Measurements from ENCODE around the gene TNNC2. TPM values are rescaled to one million over a fixed set of nuclear protein-coding genes. Genes with fewer than 3 reads are reported as not detected.

The TNNC2 gene
- polyA plus RNA-seq, 3 donors: 0.71 to 1.2 (median 1.0) TPM

GRCh38 chr20:45833030-45833882, 6.1 kb upstream of the TNNC2 start, which contains the start of gene SNX21:
Gene SNX21, plus strand, starts transcription at chr20:45833799. Its CDS starts 121 bp downstream, at chr20:45833920.
- Histone ChIP-seq H3K27ac (ENCODE audit: low read depth in 1 of 2, low read length in 2 of 2) (peak within 1 kb of the TSS; percentile 82 to 95), H4K20me1 (ENCODE audit: insufficient read depth, low read length) (peaks cover 3% of the 10 kb centered on the region)
- H3K27me3 Mint-ChIP-seq (ENCODE audit: low read depth in 3 of 3): no peaks in the 10 kb centered on the region

More at GRCh38 chr20:45833030-45833882, 6.1 kb upstream of the TNNC2 start, which contains the start of gene SNX21:
- peak within 1 kb of the TSS; percentile 87 for H2AFZ ChIP-seq (ENCODE audit: insufficient read depth, low read depth, low read length, poor library complexity, severe bottlenecking)
- peak within 1 kb of the TSS; percentile 83 for H3K9ac ChIP-seq (ENCODE audit: insufficient read depth, low read length, poor library complexity, severe bottlenecking)
- Mint-ChIP-seq H3K4me3 (peak within 1 kb of the TSS; percentile 80 to 88), H3K9me3 (peaks cover 0 to 1% (median 0%) of the 10 kb centered on the region in 7 donors), H3K36me3 (peaks cover 9 to 26% of the 10 kb centered on the region in 2 donors), H3K4me1 (peaks cover 56% of the 10 kb centered on the region), H3K27ac (peak within 1 kb of the TSS; percentile 88 to 97 (median 95))
- H3K4me1 ChIP-seq (ENCODE audit: control insufficient read depth in 1 of 2, insufficient read depth in 2 of 2, low read length in 2 of 2): peaks cover 49 to 58% of the 10 kb centered on the region in 2 donors
- peak; percentile 79 to 92 (median 91) for DNase-seq
- H3K4me3 ChIP-seq (replicated peaks in 1 of 3; ENCODE audit: low read depth in 2 of 3, low read length in 3 of 3): peak within 1 kb of the TSS; percentile 73 to 84 (median 76)
- no peaks in the 10 kb centered on the region for H3K9me3 ChIP-seq (replicated peaks in 1 of 2; ENCODE audit: control insufficient read depth in 1 of 2, insufficient read depth in 1 of 2, low read length in 2 of 2)
- no peaks in the 10 kb centered on the region for H3K27me3 ChIP-seq (ENCODE audit: control insufficient read depth in 2 of 2, insufficient read depth in 2 of 2, low read length in 2 of 2)
- peaks cover 14% of the 10 kb centered on the region for H3K79me2 ChIP-seq (ENCODE audit: insufficient read depth, low read length)
- intact Hi-C loops (cut with micrococcal nuclease): no loop called here
- no peak for TF ChIP-seq CTCF (IDR thresholded peaks at IDR 0.05)
- peak within 1 kb of the TSS; percentile 92 for H3K4me2 ChIP-seq (replicated peaks; ENCODE audit: extremely low read depth, low read length, poor library complexity, severe bottlenecking)
- 4% methylated on average over 30 of the region's 35 CpGs for WGBS (ENCODE audit: insufficient coverage)
- H3K36me3 ChIP-seq (replicated peaks in 1 of 2; ENCODE audit: control insufficient read depth in 1 of 2, insufficient read depth in 2 of 2, low read length in 2 of 2): peaks cover 0 to 17% of the 10 kb centered on the region in 2 donors
